Breast epithelium (tissue), 3 donors: ENCODE results near the gene DDX41.

ENCODE experiments used
- POLR2A ChIP-seq: fragments of 450-650 bp; IDR thresholded peaks from one replicate; pipeline ENCODE4 v1.6.1; 2016; ENCODE audit warnings: antibody characterized with exemption, mild to moderate bottlenecking, moderate library complexity
- TF ChIP-seq, protein P1 (sequence below), 3 donors: fragments of 450-650 bp; IDR thresholded peaks; one replicate each; pipeline ENCODE4 v1.5.1; 2016 to 2017; ENCODE audit warnings: antibody characterized with exemption in 3 of 3, mild to moderate bottlenecking in 3 of 3, moderate library complexity in 3 of 3

DNA sequence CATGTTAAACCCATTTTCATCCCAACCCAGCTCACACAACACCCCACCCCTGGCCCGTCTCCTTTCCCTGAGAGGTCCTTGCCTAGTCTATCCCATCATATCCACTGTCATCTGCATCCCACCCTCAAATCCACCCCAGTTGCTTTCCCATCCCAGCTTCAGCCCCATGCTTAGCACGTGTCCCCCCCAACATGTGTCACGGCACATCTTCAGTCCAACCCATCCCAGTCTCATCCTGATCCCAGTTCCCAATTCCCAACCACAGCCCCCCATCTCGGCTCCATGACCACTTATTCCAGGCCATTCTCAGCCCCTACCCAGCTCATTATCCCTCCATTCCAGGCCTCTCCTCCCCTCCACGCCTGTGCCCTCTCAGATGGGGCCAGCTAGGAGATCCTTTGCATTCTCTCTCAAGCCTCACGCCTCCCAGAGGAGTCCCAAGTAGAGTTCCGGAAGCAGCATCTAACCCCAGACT lies 42.7 kb downstream of the DDX41 start:
- TF ChIP-seq, protein P1, sequence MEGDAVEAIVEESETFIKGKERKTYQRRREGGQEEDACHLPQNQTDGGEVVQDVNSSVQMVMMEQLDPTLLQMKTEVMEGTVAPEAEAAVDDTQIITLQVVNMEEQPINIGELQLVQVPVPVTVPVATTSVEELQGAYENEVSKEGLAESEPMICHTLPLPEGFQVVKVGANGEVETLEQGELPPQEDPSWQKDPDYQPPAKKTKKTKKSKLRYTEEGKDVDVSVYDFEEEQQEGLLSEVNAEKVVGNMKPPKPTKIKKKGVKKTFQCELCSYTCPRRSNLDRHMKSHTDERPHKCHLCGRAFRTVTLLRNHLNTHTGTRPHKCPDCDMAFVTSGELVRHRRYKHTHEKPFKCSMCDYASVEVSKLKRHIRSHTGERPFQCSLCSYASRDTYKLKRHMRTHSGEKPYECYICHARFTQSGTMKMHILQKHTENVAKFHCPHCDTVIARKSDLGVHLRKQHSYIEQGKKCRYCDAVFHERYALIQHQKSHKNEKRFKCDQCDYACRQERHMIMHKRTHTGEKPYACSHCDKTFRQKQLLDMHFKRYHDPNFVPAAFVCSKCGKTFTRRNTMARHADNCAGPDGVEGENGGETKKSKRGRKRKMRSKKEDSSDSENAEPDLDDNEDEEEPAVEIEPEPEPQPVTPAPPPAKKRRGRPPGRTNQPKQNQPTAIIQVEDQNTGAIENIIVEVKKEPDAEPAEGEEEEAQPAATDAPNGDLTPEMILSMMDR (IDR thresholded peaks at IDR 0.05), result no peak
- TF ChIP-seq POLR2A, result no peak
